PC-3 (cell line): Measurements from ENCODE around the gene CAMTA1. TPM values are rescaled to one million over a fixed set of nuclear protein-coding genes. Genes with fewer than 3 reads are reported as not detected.

Experiments
- ATAC-seq: fragments of 200-7000 bp; cut with Tn5 transposase; 2 replicates; pipeline ENCODE4 v1.9.1; 2020; ENCODE audit warnings: mild to moderate bottlenecking, moderate library complexity
- BruUV-seq: library from RNA; stranded (reverse); fragments of 400-500 nt; replicated peaks from 2 replicates; lab custom pipeline; 2021; lab: Mats Ljungman, UMichigan
- CTCF ChIA-PET: fragments of 300-600 bp; sonication (Branson Sonifier 250); formaldehyde crosslinking; loops from one replicate; lab custom pipeline; 2022; ENCODE audit warnings: antibody characterized with exemption; lab: Charles Lee
- POLR2A ChIA-PET: fragments of 300-600 bp; sonication (Branson Sonifier 250); formaldehyde crosslinking; loops from one replicate; lab custom pipeline; 2022; ENCODE audit warnings: antibody characterized with exemption; ENCODE audit not compliant: unreplicated experiment; lab: Charles Lee
- DNase-seq: peaks from one replicate; pipeline ENCODE4 v3.0.0-alpha.2; 2015
- H2AFZ ChIP-seq: fragments of 300-600 bp; sonication (generic); 2 replicates; pipeline ENCODE4 v1.6.0; 2016; ENCODE audit warnings: antibody characterized with exemption, low read length
- H3F3A ChIP-seq: fragments of 300-600 bp; sonication (generic); one replicate; pipeline ENCODE4 v1.6.0; 2017; ENCODE audit warnings: antibody characterized with exemption, low read length, control low read depth, mild to moderate bottlenecking; ENCODE audit not compliant: unreplicated experiment
- H3K27ac ChIP-seq: fragments of 300-600 bp; sonication (generic); 2 replicates; pipeline ENCODE4 v1.5.1; 2016; ENCODE audit warnings: mild to moderate bottlenecking, low read length
- H3K27me3 ChIP-seq: fragments of 300-600 bp; sonication (generic); 2 replicates; pipeline ENCODE4 v1.6.1; 2016; ENCODE audit warnings: low read length, mixed read lengths
- H3K36me3 ChIP-seq: fragments of 300-600 bp; sonication (generic); 2 replicates; pipeline ENCODE4 v1.6.1; 2016; ENCODE audit warnings: low read depth, mixed run types, low read length, mixed read lengths
- H3K4me1 ChIP-seq: fragments of 300-600 bp; sonication (generic); 2 replicates; pipeline ENCODE4 v1.5.1; 2016; ENCODE audit warnings: low read length; ENCODE audit not compliant: insufficient read depth
- H3K4me2 ChIP-seq: fragments of 300-600 bp; sonication (generic); 2 replicates; pipeline ENCODE4 v1.6.0; 2016; ENCODE audit warnings: low read length
- H3K4me3 ChIP-seq: fragments of 300-600 bp; sonication (generic); 2 replicates; pipeline ENCODE4 v1.5.1; 2016; ENCODE audit warnings: mild to moderate bottlenecking, low read length, mixed read lengths
- H3K79me2 ChIP-seq: fragments of 300-600 bp; sonication (generic); 2 replicates; pipeline ENCODE4 v1.6.1; 2017; ENCODE audit warnings: low read length, mixed read lengths
- H3K9ac ChIP-seq: fragments of 300-600 bp; sonication (generic); 2 replicates; pipeline ENCODE4 v1.6.0; 2016; ENCODE audit warnings: mild to moderate bottlenecking, low read length
- H3K9me2 ChIP-seq: fragments of 300-600 bp; sonication (generic); replicated peaks from 2 replicates; pipeline ENCODE4 v1.6.1; 2016; ENCODE audit warnings: mixed run types, low read length, mixed read lengths
- H3K9me3 ChIP-seq: fragments of 300-600 bp; sonication (generic); 2 replicates; pipeline ENCODE4 v1.6.1; 2016; ENCODE audit warnings: low read length, mixed read lengths
- H4K20me1 ChIP-seq: fragments of 300-600 bp; sonication (generic); 2 replicates; pipeline ENCODE4 v1.6.1; 2016; ENCODE audit warnings: low read length, mixed read lengths
- EZH2 ChIP-seq: fragments of 300-600 bp; sonication (generic); IDR thresholded peaks from one replicate; pipeline ENCODE4 v1.6.1; 2017; ENCODE audit warnings: antibody characterized with exemption, mild to moderate bottlenecking, low read length; ENCODE audit not compliant: unreplicated experiment
- EZH2phosphoT487 ChIP-seq: fragments of 300-600 bp; sonication (generic); IDR thresholded peaks from 2 replicates; pipeline ENCODE4 v1.6.1; 2018; ENCODE audit warnings: mild to moderate bottlenecking, antibody characterized with exemption, low read length, borderline replicate concordance
- intact Hi-C: fragments of 100-400 bp; cut with micrococcal nuclease; formaldehyde crosslinking; loops from 2 replicates; pipeline ENCODE4 v1.9.0; 2023
- total RNA-seq: library from RNA; depleted of rRNA; stranded (reverse); fragments of >200 nt; gene quantifications from 2 replicates; pipeline ENCODE4 v1.2.3, GENCODE V29; 2014
- TF ChIP-seq, protein P1 (sequence below): fragments of 300-600 bp; sonication (generic); conservative IDR thresholded peaks from 2 replicates; pipeline ENCODE4 v1.5.1; 2017; ENCODE audit warnings: antibody characterized with exemption, low read depth, mild to moderate bottlenecking, low read length

CAMTA1 gene
- total RNA-seq, 1 experiment from 2014 or later = 40.8 TPM

DNA sequence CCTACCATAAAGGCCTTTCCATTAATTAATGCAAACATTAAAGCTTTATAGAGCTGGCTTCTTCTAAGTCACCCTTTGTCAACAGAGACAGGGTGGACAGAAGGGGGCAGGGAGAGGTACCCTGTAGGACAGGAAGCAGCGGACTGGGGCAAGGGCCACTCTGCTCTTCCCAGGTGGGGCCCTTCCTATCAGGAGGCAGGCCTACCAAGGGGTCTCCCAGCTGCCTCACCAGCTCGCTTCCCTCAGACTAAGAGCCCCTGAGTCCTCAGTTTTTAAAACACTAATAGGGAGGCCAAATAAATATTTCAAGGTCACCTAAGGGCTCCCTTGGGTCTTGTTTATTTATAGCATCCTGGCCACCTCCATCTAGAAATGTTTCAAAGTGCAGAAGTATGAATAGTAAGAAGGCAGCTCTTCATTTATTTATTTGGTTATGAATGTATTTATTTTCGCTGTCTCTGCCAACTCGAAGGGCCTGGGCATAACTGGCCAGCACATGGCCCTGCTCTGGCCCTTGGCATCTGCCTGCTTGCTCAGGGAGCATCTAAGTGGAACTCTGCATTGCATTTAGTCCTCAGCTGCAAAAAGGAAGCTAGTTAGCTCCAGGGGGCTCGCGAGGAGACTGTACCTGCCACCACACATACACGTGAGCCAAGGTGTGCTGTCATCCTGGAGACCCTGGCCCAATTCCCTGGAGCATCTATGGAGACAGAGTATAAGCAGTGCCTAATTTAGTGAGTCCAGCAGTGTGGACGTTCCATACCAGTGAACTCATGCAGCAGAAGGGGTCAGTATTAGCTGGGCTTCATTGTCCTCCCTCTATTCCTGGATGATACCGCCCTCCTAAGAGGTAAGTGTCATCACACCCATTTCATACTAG lies 590.8 kb downstream of the CAMTA1 start:
- CTCF ChIA-PET = no interaction called here
- intact Hi-C loops = no loop called here

GRCh38 chr1:7376676-7377075 lies 591.4 kb downstream of the CAMTA1 start:
- H3F3A ChIP-seq = no peaks in the 10 kb centered on the region
- H3K4me3 ChIP-seq = no peak overlapping the region
- POLR2A ChIA-PET = no interaction called here
- H3K27ac ChIP-seq = no peak overlapping the region
- H4K20me1 ChIP-seq = no peaks in the 10 kb centered on the region
- H3K79me2 ChIP-seq = no peaks in the 10 kb centered on the region
- H3K9ac ChIP-seq = no peak overlapping the region
- no peak for ATAC-seq
- no peak overlapping the region for H3K4me2 ChIP-seq
- H3K9me2 ChIP-seq = no peaks in the 10 kb centered on the region
- H3K9me3 ChIP-seq = no peaks in the 10 kb centered on the region
- no TSS peak for BruUV-seq
- no peaks in the 10 kb centered on the region for H3K36me3 ChIP-seq
- intact Hi-C loops = no loop called here
- TF ChIP-seq, protein P1, sequence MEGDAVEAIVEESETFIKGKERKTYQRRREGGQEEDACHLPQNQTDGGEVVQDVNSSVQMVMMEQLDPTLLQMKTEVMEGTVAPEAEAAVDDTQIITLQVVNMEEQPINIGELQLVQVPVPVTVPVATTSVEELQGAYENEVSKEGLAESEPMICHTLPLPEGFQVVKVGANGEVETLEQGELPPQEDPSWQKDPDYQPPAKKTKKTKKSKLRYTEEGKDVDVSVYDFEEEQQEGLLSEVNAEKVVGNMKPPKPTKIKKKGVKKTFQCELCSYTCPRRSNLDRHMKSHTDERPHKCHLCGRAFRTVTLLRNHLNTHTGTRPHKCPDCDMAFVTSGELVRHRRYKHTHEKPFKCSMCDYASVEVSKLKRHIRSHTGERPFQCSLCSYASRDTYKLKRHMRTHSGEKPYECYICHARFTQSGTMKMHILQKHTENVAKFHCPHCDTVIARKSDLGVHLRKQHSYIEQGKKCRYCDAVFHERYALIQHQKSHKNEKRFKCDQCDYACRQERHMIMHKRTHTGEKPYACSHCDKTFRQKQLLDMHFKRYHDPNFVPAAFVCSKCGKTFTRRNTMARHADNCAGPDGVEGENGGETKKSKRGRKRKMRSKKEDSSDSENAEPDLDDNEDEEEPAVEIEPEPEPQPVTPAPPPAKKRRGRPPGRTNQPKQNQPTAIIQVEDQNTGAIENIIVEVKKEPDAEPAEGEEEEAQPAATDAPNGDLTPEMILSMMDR = no peak
- TF ChIP-seq EZH2 = no peak
- no peak for TF ChIP-seq EZH2phosphoT487
- H2AFZ ChIP-seq = no peak overlapping the region
- CTCF ChIA-PET = no interaction called here
- peaks cover 10% of the 10 kb centered on the region; the same call in 1 of the 2 replicates for H3K4me1 ChIP-seq
- H3K27me3 ChIP-seq = peaks cover 31% of the 10 kb centered on the region
- no peak for DNase-seq

More for the DNA sequence above, 590.8 kb downstream of the CAMTA1 start:
- ATAC-seq (no peak), DNase-seq (no peak)
- H3K9ac ChIP-seq = no peak overlapping the region
- TF ChIP-seq EZH2 = no peak
- no peak for TF ChIP-seq EZH2phosphoT487
- TF ChIP-seq, protein P1 = no peak
- no peaks in the 10 kb centered on the region for H3K36me3 ChIP-seq
- no TSS peak for BruUV-seq
- no peak overlapping the region for H3K4me2 ChIP-seq
- no peaks in the 10 kb centered on the region for H3K9me2 ChIP-seq
- no peak overlapping the region for H3K27ac ChIP-seq
- H3K4me1 ChIP-seq = peaks cover 10% of the 10 kb centered on the region; the same call in 1 of the 2 replicates
- POLR2A ChIA-PET = no interaction called here
- peaks cover 35% of the 10 kb centered on the region for H3K27me3 ChIP-seq
- H4K20me1 ChIP-seq = no peaks in the 10 kb centered on the region
- no peaks in the 10 kb centered on the region for H3K9me3 ChIP-seq
- H2AFZ ChIP-seq = no peak overlapping the region
- no peak overlapping the region for H3K4me3 ChIP-seq
- no peaks in the 10 kb centered on the region for H3F3A ChIP-seq
- no peaks in the 10 kb centered on the region for H3K79me2 ChIP-seq
